ENCODE measurements around the gene MAN1B1.
A peak's percentile ranks its signal among the peaks of the same experiment; 100 is the strongest.
"Not testable (repeated sequence)": the region's sequence is repeated elsewhere in the genome, so short reads cannot be mapped to it uniquely, and the experiment has no call there.

MAN1B1 gene

DNA sequence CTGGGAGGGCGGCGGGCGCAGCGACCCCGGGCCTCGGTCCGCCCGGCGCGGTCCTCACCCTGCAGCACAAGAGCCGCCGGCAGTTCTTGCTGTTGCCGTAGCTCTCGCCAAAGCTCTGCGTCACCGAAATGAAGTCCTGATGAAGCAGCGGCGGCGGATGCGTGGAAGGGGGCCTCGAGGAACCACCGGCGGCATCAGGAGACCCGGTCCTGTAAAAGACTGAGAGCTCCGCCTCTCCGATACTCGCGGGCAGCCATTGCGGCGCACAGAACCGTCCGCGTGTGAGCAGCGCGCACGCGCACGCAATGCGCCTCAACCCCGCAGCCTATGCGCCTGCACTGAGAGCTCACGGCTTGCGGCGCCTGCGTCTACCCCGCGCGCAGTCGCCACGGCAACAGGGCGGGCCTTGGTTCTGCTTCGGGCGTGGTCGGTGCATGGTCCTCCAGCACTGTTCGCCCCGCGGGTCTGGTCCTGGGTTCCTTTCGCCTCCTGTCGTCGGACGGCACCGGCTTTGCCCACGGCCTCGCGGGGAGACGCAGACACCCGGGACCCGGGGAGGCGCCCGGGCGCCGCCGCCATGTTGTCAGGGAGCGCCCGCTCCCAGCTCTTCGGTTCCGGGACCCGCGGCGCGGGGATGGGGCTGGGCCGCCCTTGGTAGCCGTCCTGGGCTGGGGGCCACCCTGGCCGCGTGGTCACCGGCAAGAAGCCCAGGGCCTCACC is 42.8 kb downstream of the MAN1B1 start:
- peak; percentile 84 for DNase-seq

DNA sequence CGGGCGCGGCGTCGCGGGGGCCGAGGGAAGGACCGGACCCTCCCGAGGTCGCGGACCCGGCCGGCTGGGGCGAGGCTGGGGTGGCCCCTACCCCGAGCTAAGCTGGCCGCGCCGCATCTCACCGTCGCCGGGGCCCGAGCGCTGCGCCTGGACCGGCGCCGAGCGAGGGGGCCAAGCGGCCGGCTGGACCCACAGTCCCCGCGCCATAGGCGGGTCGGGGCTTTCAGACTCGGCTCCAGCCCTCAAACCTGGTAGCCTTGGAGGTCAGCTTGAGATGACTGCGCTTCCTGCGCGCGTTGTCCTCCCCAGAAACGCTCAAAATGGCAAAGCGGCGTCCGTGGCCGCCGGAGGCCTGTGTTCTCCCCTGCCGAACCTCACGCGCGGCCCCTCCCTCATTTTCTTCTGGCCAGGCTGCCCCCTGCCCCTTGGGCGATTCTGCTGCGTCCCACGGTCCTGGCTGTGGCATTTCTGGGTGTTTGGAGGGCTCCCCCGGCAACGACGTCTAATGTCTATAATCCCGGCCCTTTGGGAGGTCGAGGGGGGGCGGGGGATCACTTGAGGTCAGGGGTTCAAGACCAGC is 43.5 kb downstream of the MAN1B1 start:
- DNase-seq: no peak

DNA sequence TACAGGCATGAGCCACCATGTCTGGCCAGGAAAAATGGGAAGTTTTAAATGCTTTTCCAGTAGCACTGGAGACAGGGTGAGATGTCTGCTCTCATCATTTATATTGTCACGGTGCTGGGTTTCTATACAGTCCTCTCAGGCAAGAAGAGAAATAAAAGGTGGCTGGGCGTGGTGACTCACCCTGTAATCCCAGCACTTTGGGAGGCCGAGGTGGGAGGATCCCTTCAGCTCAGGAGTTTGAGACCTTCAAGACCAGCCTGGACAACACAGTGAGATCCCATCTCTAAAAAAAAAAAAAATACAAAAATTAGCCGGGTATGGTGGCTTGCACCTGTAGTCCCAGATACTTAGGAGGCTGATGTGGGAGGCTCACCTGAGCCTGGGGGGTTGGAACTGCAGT is 47.4 kb downstream of the MAN1B1 start:
- DNase-seq: no peak

DNA sequence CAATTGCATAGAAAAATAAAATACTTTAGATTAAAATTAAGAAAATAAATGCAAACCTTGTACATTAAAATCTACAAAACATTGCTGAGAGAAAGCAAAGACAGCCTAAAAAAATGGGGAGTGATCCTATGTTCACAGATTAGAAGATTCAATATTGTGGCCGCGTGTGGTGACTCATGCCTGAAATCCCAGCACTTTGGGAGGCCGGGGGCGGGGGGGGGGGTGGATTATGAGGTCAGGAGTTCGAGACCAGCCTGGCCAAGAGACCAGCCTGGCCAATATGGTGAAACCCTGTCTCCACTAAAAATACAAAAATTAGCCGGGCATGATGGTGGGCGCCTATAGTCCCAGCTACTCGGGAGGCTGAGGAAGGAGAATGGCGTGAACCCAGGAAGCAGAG is 48.4 kb downstream of the MAN1B1 start:
- not testable (repeated sequence) for DNase-seq

DNA sequence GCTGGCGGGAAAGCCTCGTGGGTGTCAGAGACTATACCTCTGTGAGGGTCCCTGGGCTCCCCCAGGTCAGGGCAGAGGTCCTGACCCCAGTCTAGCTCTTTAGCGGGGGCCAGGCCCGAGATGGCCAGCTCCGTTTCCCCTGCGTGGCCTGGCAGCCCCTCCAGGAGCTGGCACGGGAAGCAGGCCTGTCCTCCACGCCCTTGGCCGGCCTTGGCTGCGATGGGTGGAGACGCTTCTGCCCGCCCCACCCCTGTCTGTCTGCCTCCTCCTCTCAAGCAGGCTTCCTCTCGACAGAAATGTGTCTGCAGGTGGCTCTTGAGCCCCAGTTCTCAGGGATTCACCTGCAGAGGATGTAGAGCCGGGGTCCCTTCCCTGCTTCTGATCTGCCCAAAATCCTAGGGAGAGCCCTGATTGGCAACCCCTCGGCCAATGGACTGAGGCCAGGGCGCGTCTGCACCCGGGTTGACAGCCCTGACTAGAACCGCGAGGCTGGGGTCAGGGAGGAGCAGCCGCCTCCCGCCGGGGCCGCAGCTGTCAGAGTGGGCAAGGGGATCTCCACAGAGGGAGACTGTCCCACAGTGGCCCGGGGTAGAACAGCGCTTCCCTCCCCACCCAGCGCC is 49.6 kb downstream of the MAN1B1 start:
- DNase-seq: no peak

DNA sequence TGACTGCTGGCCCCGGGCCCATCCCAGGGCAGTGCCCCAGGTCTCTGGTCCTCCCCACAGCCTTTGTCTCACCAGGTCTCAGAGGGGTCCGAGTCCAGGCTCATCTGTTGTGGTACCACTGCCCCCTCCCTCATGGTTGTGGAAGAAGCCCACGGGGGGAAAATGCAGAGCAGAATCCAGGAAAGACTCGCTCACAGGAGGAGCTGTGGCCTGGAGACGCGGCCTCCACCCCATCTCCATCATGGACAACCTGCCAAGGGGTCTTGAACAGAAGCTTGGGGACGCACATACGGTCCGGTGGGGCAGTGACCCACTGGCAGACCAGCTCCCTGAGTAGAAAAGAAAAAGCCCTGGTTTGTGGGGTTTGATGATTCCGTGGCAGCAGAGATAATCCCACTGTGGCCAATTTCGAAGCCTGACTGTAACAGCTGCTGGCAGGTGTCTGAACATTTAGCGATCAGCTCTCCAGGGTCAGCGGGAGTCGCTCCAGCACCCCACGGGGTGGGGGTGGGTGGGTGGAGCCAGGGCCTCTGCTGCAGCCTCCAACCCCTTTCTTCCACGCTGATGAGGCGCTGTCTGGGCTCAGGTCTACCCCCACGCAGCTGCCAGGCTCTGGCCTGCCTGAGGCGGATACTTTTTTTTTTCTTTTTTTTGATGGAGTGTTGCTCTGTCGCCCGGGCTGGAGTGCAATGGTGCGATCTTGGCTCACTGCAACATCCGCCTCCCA is 50.3 kb downstream of the MAN1B1 start:
- DNase-seq: no peak

DNA sequence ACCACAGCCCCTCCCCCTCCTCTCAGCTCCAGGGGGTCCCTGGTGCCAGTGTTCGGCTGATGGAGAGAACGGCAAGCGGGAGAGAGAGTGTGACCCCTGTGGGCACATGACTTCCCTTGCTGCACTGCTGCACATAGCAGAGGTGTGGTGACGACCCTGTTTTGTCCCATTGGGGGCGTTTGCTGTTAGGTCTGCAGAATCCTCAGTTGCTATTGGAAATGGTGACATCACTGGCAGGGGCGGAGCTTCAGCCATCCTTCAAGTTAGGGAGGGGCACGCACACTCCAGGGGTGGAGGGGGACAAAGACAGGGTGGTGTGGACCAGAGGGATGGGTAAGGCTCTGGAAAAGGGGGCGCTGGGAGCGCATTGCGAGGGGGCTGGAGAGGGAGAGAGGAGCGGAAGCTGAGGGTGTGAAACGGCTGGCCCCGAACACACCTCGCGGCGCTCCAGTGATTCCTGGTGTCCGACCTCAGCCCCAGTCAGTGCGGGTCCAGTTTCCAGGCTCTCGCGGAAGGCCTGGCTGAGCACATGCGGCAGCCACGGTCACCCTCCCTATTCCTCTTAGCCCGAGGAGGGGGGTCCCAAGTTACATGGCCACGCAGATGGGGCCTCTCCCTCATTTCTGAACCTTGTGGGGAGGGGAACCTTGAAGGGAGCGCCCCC is 51.4 kb downstream of the MAN1B1 start:
- DNase-seq: no peak

DNA sequence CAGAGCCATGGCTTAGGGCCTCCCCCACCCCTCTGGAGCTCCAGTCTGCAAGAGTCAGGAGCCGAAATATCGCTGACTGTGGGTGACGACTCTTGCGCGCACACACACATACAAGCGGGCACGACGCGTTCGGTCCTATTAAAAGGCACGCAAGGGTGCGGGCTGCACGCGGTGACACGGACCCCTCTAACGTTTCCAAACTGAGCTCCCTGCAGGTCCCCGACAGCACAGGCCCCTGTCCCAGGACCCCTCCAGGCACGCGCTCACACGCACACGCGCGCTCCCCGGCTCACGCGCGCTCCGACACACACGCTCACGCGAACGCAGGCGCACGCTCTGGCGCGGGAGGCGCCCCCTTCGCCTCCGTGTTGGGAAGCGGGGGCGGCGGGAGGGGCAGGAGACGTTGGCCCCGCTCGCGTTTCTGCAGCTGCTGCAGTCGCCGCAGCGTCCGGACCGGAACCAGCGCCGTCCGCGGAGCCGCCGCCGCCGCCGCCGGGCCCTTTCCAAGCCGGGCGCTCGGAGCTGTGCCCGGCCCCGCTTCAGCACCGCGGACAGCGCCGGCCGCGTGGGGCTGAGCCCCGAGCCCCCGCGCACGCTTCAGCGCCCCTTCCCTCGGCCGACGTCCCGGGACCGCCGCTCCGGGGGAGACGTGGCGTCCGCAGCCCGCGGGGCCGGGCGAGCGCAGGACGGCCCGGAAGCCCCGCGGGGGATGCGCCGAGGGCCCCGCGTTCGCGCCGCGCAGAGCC is 52.1 kb downstream of the MAN1B1 start, which contains the start of gene GRIN1:
TSS of gene GRIN1 (plus strand) at position 433 of the 746 bp plus-strand sequence. CDS start 333 bp downstream, outside the sequence.
- DNase-seq: no peak

DNA sequence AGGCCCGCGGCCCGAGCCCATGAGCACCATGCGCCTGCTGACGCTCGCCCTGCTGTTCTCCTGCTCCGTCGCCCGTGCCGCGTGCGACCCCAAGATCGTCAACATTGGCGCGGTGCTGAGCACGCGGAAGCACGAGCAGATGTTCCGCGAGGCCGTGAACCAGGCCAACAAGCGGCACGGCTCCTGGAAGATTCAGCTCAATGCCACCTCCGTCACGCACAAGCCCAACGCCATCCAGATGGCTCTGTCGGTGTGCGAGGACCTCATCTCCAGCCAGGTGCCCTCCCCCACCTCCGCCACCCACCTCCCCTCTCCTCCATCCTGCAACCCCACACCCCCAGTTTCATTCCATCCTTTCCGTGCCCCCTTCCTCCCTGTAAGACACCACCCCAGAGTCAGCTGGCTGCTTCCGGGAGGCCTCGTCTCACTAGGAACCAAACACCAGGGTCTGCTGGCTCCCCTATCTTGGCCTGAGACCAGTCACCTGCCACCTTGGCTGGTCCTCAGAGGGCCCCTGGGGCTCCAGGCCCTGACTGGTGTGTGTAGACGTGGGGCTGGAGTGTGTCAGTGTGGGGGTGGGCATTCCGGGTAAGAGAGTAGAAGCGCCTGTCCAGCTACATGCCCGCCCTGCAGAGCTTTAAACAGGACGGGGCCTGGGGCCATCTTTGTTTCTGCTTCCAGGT is 52.8 kb downstream of the MAN1B1 start:
- DNase-seq: no peak

DNA sequence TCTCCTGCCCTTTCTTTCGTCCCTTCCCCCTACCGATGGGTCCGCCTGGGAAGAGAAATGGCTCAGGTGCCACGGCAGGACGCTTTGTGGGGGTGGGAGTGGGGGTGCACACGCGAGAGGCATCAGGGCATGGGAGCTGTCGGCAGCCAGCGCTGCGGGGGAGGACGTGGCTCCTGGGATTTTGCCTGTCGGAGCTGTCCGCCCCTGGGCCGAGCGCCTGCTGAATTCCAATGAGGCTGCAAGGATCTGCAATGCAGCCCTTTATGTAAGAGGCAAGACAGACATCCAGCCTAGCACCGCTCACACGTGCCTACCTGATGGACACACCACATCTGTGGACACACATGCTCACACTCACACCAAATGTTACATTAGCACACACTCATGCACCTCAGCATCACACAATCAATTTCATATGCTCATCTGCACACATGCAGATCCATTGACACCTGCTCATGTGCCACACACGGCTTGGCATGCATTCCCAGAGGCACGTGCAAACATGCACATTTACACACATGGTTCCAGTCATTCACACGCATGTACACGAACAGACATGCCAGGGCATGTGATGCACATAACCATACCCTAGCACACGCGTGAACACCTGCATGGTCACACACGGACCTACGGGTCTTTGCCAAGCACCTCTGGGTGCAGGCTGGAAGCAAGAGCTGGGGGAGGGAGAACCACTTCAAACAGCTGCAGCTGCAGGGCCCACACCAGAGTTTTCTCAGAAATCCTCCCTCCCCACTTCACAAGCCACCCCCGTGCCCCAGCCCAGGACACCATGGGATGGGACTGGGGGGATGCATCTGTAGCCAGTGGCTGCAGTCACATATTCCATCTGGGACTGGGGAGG is 53.6 kb downstream of the MAN1B1 start:
- no peak for DNase-seq

DNA sequence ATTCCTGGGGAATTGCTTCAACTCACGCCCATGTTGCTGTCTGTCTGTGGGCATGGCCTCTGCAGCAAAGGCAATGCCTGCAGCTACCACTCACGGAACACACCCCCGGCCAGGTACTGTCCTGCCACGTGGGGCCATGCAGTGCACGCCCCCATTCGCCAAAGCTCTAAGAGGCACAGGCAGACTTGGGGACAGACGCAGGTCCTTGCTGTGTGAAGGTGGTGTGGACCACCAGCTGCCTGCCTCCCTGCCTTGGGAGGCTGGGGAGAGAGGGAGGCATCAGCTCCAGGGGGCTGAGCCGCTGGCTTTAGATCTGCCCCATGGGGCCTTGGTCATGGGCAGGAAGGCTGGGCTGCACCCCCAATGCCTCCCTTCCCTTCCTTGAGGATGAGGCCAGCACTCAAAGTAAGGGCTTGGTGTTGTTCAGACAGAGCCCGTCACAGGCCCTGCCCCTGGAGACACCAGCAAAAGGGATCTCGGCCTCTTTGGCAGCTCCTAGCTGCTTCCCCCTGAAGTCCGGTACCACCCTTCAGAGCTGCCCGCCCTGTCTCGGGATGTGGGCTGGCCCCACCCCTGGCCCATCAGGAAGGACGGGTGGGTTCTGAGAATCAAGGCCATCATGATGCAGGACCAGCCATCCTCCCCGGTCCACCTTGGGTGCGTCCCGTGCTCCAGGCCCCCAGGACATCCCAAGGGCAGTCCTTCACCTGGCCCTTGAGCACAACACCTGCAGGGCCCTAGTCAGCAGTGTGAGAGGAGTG is 54.4 kb downstream of the MAN1B1 start:
- DNase-seq: no peak

DNA sequence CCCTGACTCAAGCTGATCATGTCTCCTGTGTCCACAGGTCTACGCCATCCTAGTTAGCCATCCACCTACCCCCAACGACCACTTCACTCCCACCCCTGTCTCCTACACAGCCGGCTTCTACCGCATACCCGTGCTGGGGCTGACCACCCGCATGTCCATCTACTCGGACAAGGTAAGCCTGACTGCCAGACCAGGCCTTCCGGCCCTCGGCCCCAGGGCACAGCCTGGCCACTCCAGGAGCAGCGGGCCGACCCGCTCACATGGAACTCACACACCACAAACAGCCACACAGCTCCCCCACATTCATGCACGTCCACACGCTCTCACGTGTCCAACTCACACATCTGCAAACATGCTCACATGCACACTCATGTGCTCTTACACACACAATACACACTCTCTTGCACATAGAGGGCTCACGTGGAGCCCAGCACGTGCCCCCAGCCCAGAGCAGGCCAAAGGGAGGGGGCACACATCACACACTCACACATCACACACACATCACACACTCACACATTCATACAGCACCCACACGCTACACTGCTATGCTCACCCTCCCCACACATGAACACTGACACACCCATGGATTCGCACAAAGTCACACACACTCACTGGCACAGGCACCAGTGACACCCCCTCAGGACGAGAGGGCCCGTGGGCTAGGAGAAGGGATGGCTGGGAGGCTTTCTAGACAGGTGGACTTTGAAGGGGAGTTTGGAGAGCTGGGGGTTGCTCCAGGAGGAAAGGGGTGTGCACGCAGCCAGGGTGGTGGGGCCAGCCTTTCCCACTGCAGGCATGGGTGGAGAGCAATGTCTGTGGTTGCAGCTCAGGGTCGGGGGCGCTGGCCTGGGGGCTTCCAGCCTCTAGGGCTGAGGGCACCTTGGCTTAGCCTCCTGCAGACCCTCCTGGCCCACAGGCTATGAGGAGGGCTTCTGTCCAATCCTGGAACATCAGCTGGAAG is 55.5 kb downstream of the MAN1B1 start:
- DNase-seq: no peak

DNA sequence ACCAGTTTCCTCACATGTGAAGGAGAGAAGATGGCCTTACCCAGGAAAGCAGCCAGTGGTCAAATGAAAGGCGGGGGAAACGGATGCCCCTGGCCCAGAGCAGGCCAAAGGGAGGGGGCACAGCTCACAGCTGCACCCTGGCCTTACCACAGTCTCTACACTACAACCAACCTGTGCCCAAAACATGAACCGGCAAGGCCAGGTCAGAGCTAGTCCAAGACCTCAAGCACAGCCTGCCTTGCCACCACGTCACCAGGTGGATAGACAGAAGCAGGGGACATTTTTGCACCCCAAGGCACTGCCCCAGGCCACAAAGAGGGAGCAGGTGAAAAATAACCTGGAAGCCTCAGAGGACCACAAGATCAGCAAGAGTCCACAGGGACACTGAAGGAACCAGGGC is 56.7 kb downstream of the MAN1B1 start:
- DNase-seq: no peak

DNA sequence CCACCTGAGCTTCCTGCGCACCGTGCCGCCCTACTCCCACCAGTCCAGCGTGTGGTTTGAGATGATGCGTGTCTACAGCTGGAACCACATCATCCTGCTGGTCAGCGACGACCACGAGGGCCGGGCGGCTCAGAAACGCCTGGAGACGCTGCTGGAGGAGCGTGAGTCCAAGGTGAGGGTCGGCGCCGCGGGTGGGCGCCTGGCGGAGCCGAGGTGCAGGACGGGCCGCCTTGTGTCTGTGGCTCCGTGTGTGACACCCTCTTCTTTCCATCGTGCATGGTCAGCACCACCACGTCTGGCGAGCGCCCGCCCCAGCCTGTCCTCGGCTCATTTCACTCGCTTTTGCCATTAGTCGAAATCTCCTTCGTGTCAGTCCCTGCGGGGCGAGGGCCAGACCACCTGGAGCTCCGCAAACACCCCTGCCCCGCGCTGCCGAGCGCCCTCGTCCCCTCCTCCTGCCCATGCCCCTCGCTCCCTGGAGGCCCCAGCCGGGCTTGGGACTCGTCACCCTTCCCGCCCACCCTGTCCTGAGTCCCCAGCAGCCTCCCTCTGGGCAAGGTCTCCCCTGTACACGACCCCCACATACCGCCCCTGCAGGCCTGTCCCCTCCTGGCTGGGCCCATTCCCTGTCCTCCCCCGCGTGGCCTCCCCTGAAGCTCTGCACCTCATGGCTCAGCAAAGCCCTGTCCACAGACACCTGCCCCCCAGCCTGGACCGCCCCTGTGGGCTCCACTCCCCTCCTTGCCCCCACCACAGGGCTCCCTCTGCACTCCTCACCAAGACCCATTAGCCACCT is 59.1 kb downstream of the MAN1B1 start:
- DNase-seq: no peak

DNA sequence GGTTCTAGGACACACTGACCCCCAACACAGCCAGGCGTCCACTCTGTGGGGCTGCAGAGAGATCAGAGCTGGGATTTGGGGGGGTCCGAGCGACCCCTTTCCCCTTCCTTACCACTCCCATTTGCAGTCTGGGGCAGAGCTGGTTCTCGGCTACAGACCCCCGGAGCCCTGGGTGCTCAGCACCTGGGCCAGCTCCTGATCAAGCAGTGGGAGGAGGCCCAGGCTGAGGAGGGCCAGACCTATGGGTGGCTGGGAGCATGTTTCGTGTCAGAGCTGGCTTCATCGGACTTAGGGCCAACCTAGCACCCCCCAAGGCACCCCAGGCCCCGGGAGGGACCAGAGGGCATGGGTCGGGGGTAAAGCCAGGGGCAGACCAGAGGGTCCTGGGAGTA is 59.7 kb downstream of the MAN1B1 start:
- DNase-seq: no peak

DNA sequence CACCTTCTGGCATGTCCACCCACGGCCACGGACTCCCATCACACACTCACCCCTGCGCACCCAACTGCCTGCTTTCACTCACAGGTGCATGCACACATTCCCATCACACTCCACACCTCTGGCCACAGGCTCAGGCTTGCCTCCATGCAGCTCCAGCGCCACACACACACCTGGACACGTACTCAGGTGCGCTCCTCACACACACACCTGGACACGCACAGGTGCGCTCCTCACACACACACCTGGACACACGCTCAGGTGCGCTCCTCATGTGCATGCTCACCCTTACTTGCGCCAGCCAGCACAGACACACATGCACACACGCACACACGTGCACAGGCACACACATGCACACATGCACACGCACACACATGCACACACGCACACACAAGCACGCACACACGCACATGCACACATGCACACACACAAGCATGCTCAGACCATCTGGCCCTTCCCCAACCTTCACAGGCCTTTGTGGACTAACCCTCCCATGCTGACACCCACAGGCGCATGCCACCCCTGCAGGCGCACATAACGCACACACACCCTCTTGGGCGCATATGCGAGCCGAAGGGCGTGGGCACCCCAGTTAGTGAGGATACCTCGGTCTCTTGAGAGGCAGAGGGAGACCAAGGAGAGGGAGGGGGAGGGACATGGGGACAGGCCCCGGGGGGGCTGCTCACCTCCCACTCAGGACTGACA is 60.5 kb downstream of the MAN1B1 start:
- no peak for DNase-seq

DNA sequence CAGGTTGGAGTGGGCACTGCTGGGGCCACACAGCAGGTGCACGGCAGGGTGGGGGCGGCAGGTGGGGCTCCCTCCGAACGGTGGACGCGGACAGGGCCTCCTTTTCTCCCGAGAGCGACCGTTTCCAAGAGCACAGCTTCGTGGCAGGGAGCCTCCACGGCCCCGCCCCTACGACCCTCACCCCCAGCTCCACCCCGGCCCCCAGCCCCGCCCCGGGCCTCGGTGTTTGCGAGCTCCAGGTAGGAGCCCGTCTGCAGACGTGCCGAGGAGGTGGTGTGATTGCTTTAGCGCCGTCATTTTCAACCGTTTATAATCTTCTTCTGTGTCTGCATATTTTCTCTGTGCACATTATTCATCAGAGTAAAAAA is 61.0 kb downstream of the MAN1B1 start:
- no peak for DNase-seq

Measured in T1000 (cell line).